OCI-LY7 (cell line): ENCODE measurements around the gene MRPS18A. TPM values are rescaled to one million over a fixed set of nuclear protein-coding genes. Genes with fewer than 3 reads are reported as not detected.

Experiments used
- BruUV-seq: library from RNA; stranded (reverse); fragments of 400-500 nt; replicated peaks from 2 replicates; lab custom pipeline; 2021; lab: Mats Ljungman, UMichigan
- CTCF ChIA-PET: fragments of 300-600 bp; sonication (Branson Sonifier 250); formaldehyde crosslinking; loops from one replicate; lab custom pipeline; 2022; ENCODE audit warnings: antibody characterized with exemption; ENCODE audit not compliant: unreplicated experiment; lab: Charles Lee
- POLR2A ChIA-PET: fragments of 300-600 bp; sonication (Branson Sonifier 250); formaldehyde crosslinking; loops from one replicate; lab custom pipeline; 2022; ENCODE audit warnings: antibody characterized with exemption; lab: Charles Lee
- DNase-seq: peaks from one replicate; pipeline ENCODE4 v3.0.0-alpha.2; 2015; ENCODE audit warnings: low spot score
- H2AFZ ChIP-seq: fragments of 200-600 bp; sonication (generic), shearing (Covaris generic); 2 replicates; pipeline ENCODE4 v1.6.1; 2014; ENCODE audit warnings: mild to moderate bottlenecking, antibody characterized with exemption, low read length, moderate library complexity
- H3K27ac ChIP-seq: fragments of 200-600 bp; sonication (generic); 2 replicates; pipeline ENCODE4 v1.5.1; 2014; ENCODE audit warnings: mixed run types, low read depth, mild to moderate bottlenecking, moderate library complexity, low read length, inconsistent platforms; ENCODE audit not compliant: poor library complexity, severe bottlenecking
- H3K36me3 ChIP-seq: fragments of 200-600 bp; sonication (generic); 2 replicates; pipeline ENCODE4 v1.6.1; 2014; ENCODE audit warnings: mild to moderate bottlenecking, antibody characterized with exemption, low read length, moderate library complexity, mixed read lengths; ENCODE audit not compliant: insufficient read depth
- H3K4me1 ChIP-seq: fragments of 200-600 bp; sonication (generic); 2 replicates; pipeline ENCODE4 v1.5.1; 2014; ENCODE audit warnings: mild to moderate bottlenecking, low read length; ENCODE audit not compliant: insufficient read depth, poor library complexity, severe bottlenecking
- H3K4me2 ChIP-seq: fragments of 200-600 bp; sonication (generic); 2 replicates; pipeline ENCODE4 v1.6.1; 2014; ENCODE audit warnings: mild to moderate bottlenecking, low read length
- H3K4me3 ChIP-seq: fragments of 200-600 bp; sonication (generic); 2 replicates; pipeline ENCODE4 v1.5.1; 2014; ENCODE audit warnings: mild to moderate bottlenecking, low read depth, low read length; ENCODE audit not compliant: poor library complexity, severe bottlenecking
- H3K79me2 ChIP-seq: fragments of 200-600 bp; sonication (generic); 2 replicates; pipeline ENCODE4 v1.6.1; 2016; ENCODE audit warnings: low read depth, mild to moderate bottlenecking, low read length, moderate library complexity, mixed read lengths; ENCODE audit not compliant: insufficient read depth
- H3K9me2 ChIP-seq: fragments of 200-600 bp; sonication (generic); 2 replicates; pipeline ENCODE4 v1.6.1; 2016; ENCODE audit warnings: mild to moderate bottlenecking, low read length, mixed read lengths; ENCODE audit not compliant: insufficient read depth
- H3K9me3 ChIP-seq: fragments of 200-600 bp; sonication (generic); 2 replicates; pipeline ENCODE4 v1.6.1; 2014; ENCODE audit warnings: mild to moderate bottlenecking, mixed run types, low read length, mixed read lengths
- H4K20me1 ChIP-seq: fragments of 200-600 bp; sonication (generic); 2 replicates; pipeline ENCODE4 v1.6.1; 2014; ENCODE audit warnings: mild to moderate bottlenecking, antibody characterized with exemption, low read length, moderate library complexity, mixed read lengths; ENCODE audit not compliant: insufficient read depth
- EZH2phosphoT487 ChIP-seq: fragments of 200-600 bp; sonication (generic); IDR thresholded peaks from 2 replicates; pipeline ENCODE4 v1.6.1; 2018; ENCODE audit warnings: low read depth, borderline replicate concordance, mild to moderate bottlenecking, mixed run types, antibody characterized with exemption, low read length, moderate library complexity, mixed read lengths
- intact Hi-C: fragments of 100-400 bp; cut with micrococcal nuclease; formaldehyde crosslinking; loops from one replicate; pipeline ENCODE4 v1.10.0; 2022; ENCODE audit not compliant: unreplicated experiment
- total RNA-seq, 2 experiments: library from RNA; depleted of rRNA in 1 of 2; stranded (reverse); fragments of >200 nt in 1 of 2; shearing (Covaris generic) in 1 of 2; gene quantifications; 2 replicates each; pipeline ENCODE4 v1.2.3, GENCODE V29; 2014 to 2022
- TF ChIP-seq, protein P1 (sequence below): fragments of 200-600 bp; sonication (generic); conservative IDR thresholded peaks from 2 replicates; pipeline ENCODE4 v1.5.1; 2014; ENCODE audit warnings: mild to moderate bottlenecking, antibody characterized with exemption, low read length, moderate library complexity, mixed read lengths

Gene MRPS18A
- total RNA-seq, 2 experiments from 2014 or later: 61.6 to 86.1 TPM

DNA sequence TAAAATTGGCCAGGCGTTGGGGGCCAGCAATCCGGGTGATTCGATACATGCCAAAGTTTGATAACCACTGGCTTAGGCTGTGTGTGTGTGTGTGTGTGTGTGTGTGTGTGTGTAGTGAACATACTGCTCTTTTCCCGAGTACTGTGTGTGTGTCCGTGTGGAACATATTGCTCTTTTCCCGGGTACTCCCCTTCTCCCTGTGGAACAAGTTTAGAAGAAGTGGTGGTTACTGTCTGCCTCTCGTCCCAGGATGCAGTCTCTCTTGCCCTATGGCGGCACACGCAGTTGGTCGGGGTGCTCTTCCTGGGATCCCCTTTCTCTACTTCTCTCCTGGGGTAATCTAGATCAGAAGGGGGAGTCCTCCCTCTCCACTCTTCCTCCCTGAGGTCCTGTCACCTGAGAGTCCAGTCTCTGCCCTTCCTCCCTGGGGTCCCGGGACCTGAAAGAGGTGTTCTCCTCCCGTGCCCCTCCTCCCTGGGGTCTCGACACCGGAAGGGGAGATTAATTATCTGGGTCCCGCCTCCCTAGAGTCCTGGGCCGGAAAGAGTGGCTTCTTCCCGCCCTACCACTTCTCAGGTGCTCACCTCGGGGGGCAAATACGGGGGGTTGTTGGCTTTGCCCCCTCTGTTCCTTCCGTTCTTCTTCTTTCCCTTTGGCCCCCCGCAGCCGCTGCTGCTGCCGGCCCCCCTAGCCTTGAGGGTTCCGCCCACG, 59.0 kb downstream of the MRPS18A start:
- Histone ChIP-seq H3K27ac (peak overlapping the region; percentile 95), H3K4me1 (peaks cover 40% of the 10 kb centered on the region), H3K4me2 (peak overlapping the region; percentile 81), H3K4me3 (peak overlapping the region; percentile 91), H3K9me3 (no peaks in the 10 kb centered on the region), H2AFZ (no peak overlapping the region; the same call in 1 of the 2 replicates), H4K20me1 (no peaks in the 10 kb centered on the region), H3K9me2 (no peaks in the 10 kb centered on the region), H3K36me3 (peaks cover 39% of the 10 kb centered on the region), H3K79me2 (peaks cover 19% of the 10 kb centered on the region; the same call in 1 of the 2 replicates)
- TF ChIP-seq, protein P1, sequence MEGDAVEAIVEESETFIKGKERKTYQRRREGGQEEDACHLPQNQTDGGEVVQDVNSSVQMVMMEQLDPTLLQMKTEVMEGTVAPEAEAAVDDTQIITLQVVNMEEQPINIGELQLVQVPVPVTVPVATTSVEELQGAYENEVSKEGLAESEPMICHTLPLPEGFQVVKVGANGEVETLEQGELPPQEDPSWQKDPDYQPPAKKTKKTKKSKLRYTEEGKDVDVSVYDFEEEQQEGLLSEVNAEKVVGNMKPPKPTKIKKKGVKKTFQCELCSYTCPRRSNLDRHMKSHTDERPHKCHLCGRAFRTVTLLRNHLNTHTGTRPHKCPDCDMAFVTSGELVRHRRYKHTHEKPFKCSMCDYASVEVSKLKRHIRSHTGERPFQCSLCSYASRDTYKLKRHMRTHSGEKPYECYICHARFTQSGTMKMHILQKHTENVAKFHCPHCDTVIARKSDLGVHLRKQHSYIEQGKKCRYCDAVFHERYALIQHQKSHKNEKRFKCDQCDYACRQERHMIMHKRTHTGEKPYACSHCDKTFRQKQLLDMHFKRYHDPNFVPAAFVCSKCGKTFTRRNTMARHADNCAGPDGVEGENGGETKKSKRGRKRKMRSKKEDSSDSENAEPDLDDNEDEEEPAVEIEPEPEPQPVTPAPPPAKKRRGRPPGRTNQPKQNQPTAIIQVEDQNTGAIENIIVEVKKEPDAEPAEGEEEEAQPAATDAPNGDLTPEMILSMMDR: no peak
- no peak for TF ChIP-seq EZH2phosphoT487
- CTCF ChIA-PET: no interaction called here
- intact Hi-C loops: loop anchor here (1.0 to 2.0 kb wide), 2 partner anchors 52 to 142 kb away; partner anchors contain the start of genes POLH, VEGFA and XPO5
- BruUV-seq: TSS peak; percentile 56
- DNase-seq: peak; percentile 79
- POLR2A ChIA-PET: interaction anchor here (0.5 to 2.5 kb wide), 8 partner anchors 11 to 251 kb away, joined by 3 to 9 read pairs (median 6); partner anchors contain the start of genes POLR1C and YIPF3

DNA sequence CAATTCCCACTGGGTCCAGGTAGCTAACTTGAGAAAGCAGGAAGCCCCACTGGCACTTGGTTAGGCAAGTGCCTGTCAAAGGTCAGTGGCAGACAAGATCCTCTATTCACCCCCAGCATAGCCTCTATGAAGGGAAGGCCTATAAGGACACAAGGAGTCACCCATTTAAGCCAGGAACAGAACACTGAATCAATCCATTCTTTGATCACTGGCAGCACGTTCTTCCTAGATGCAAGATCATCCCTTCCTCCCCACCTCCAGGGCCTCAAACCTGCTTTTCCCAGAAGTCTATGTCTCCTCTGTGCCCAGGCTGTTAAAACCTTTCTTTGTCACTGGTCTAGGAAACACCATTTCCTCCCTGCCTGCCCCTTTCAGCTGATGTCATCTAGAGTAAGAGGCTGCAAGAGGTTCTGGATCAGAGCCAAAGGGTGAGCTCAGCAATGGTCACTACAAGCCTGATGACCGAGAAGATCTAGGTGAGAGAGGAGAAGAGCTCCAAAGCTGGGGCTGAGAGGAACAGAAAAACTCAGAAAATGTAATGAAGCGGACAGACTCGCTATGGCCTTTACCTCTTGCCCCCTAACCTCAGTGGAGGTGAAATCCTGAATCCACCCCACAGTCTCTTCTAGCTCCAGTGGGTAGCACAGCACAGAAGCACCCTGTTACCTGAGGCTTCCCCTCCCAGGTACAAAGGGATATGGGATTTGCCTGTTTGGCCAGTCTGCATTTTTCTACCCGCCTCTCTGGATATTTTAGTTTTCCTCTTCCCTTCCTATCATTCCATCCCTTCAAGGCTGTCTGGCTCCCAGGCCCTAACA, 60.4 kb downstream of the MRPS18A start:
- Histone ChIP-seq H3K4me3 (no peak overlapping the region), H4K20me1 (no peaks in the 10 kb centered on the region), H3K79me2 (peaks cover 19% of the 10 kb centered on the region; the same call in 1 of the 2 replicates), H3K9me3 (no peaks in the 10 kb centered on the region), H3K4me2 (peak overlapping the region; percentile 81), H3K4me1 (peaks cover 37% of the 10 kb centered on the region), H3K36me3 (peaks cover 52% of the 10 kb centered on the region), H2AFZ (no peak overlapping the region), H3K9me2 (no peaks in the 10 kb centered on the region), H3K27ac (no peak overlapping the region)
- TF ChIP-seq EZH2phosphoT487: no peak
- TF ChIP-seq, protein P1: no peak
- DNase-seq: no peak
- intact Hi-C loops: no loop called here
- CTCF ChIA-PET: no interaction called here
- no TSS peak for BruUV-seq
- POLR2A ChIA-PET: no interaction called here
